Choroid plexus epithelial cell (primary cell): ENCODE data around the gene CALML3.
A peak's percentile ranks its signal among the peaks of the same experiment; 100 is the strongest.

Experiments used
- DNase-seq: peaks from one replicate; pipeline ENCODE4 v3.0.0-alpha.2; 2010; ENCODE audit warnings: low read depth
- H3K4me3 ChIP-seq: 2 replicates; pipeline ENCODE4 v1.5.1; 2011; ENCODE audit warnings: low read depth, mild to moderate bottlenecking, control low read depth, low read length, moderate library complexity
- TF ChIP-seq, protein P1 (sequence below): conservative IDR thresholded peaks from 2 replicates; pipeline ENCODE4 v1.5.1; 2011; ENCODE audit warnings: low read depth, mild to moderate bottlenecking, control low read depth, inconsistent platforms, low read length, moderate library complexity

CALML3 gene

DNA sequence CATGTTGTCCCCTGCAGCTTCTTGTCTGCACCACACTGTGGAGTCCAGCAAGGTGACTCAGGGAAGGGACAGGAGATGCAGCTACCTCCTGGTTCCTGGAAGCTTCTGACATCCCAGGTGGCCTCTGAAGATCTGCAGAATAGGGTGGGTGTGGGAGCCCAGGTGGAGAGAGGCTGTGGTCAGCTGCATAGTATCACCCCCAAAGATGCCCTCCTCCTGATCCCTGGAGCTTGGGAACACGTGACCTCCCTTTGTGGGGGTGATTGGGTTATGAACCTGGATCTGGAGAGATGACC lies 25.4 kb downstream of the CALML3 start:
- DNase-seq = no peak
- TF ChIP-seq, protein P1, sequence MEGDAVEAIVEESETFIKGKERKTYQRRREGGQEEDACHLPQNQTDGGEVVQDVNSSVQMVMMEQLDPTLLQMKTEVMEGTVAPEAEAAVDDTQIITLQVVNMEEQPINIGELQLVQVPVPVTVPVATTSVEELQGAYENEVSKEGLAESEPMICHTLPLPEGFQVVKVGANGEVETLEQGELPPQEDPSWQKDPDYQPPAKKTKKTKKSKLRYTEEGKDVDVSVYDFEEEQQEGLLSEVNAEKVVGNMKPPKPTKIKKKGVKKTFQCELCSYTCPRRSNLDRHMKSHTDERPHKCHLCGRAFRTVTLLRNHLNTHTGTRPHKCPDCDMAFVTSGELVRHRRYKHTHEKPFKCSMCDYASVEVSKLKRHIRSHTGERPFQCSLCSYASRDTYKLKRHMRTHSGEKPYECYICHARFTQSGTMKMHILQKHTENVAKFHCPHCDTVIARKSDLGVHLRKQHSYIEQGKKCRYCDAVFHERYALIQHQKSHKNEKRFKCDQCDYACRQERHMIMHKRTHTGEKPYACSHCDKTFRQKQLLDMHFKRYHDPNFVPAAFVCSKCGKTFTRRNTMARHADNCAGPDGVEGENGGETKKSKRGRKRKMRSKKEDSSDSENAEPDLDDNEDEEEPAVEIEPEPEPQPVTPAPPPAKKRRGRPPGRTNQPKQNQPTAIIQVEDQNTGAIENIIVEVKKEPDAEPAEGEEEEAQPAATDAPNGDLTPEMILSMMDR = no peak
- no peak overlapping the region for H3K4me3 ChIP-seq

DNA sequence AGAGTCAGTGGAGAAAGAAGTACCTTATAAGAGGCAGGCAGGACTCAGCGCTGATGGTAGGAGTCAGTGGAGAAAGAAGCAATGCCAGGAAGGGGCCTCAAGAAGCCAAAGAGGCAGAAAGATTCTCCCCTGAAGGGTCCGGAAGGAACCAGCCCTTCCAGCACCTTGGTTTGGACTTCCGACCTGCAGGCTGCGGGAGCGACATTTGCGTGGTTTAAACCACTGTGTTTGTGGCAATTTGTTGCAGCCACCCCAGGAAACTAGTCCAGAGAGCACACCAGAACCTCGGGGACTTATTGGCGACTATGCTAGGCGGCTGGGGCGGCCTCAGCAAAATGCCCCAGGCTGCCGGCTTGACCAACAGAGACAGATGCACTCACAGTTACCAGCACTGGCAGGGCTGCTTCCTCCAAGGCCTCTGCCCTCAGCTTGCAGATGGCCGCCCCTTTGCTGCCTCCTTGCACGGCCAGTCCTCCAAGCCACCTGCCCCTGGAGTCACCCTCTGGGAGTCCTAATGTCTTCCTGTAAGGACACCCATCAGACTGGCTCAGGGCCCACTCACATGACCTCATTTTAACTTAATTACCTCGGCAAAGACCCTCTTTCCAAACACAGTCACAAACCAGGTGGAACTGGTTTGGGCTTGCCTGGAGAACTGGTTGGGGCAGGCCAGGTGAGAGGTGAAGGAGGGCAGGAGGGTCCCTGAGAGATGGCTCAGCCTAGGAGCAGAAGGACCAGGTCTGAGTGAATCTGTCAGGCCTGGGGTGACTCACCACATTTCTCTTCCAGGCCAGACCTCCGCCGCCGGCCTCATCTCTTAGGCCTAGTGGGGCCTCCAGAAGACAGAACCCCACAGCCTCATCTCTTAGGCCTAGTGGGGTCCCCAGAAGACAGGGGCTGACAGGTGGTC lies 26.1 kb downstream of the CALML3 start:
- DNase-seq = peak; percentile 54
- TF ChIP-seq, protein P1 = no peak
- no peak overlapping the region for H3K4me3 ChIP-seq

DNA sequence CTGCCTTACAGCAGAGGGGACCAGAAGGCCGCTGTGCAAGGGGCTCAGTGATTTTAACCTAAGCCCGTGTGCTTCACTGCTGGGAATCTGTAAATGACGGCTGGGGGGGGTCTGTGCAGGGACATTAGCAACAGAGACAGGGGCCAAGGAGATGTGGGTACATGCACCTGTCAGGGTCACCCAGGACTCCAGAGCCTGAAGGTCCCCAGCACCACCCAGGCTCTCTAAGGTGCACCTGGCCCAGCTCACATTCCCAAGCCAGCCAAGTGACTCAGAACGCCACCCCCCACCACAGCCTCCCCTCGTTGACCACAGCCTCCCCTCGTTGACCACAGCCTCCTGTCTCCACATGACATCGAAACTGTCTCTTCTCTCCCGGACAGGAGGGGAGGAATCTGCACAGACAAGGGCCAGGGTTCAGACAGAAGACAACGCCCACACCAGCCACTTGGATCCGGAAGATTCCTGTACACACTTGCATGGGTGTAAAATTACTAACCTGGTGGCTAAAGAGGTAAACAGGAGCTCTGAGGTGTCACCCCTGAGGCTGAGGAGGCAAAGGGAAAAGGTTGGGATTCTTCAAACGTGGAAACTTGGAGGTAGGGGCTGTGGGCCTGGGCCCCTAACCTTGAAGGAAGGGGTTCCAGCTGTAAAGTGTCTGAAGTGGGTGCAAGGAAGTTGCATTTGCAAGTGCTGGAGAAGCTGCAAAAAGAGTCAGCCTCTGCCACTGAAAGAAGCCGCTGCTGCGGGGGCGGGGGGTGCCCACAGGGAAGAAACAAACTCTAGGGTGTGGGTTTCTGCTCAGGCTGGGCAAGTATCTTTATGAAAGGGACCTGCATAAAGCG lies 27.0 kb downstream of the CALML3 start:
- H3K4me3 ChIP-seq = no peak overlapping the region
- peak; percentile 71 for DNase-seq
- TF ChIP-seq, protein P1 = no peak

- no peak overlapping the region for H3K4me3 ChIP-seq
- TF ChIP-seq, protein P1 = no peak
- DNase-seq = no peak
Measured at GRCh38 chr10:5552376-5553321, 27.9 kb downstream of the CALML3 start.

DNA sequence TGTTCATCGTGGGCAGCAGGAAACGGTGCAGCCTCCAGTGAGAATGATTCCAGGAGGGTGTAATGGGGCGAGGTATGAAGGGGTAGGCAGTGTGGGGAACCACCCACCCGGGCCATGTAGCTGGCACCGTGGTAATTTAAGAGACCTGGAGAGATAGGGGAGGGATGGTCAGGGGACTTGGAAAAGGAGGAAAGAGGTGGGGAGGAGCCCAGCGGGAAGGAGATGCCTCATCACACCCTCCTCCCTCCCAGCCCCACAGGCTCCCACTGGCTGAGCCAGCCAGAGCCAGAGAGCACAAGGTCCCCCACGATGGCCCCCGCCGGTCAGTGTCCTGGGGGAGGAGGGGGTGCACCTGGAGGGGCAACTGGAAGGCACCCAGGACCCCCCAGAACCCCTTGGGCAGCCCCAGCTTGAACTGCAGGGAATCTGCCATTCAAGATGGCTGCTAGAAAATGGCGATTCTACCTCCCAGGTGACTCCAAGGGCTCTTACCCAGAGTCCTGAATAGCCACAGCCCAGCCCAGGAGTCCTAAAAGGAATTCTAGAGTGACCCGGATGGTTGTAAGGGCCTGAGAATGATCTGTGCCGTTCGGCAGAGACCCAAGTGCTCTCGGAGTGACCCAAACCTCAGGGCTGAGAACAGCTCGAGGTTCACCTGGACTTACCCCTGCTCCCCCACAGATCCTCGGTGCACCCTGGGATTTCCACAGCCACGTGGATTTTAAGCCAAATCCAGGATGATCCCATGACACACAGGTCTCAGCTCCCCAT lies 28.8 kb downstream of the CALML3 start:
- no peak overlapping the region for H3K4me3 ChIP-seq
- TF ChIP-seq, protein P1 = no peak
- DNase-seq = no peak

DNA sequence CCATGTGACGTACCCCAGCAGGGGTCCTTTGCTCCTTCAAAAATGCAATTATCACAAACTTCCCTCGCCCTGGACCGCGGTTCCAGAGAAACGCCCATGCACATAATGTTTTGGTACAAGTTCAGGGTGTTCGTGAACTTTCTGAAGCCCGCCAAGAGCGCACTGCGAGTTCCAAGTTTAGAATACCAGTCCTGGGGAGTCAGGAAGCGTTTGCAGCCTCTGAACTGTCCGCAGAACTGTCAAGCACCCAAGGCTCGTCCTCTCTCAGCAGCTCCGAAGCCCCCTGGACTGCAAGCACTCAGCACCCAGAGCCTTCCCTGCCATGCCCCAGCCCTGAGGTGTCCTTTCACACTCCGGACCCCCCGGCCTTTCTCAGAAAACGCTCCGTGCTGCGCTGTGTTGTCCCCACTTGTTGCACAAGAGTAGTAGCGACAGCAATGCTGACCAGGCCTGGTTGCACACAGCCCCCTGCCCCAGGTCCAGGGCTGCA lies 30.3 kb downstream of the CALML3 start:
- TF ChIP-seq, protein P1 = no peak
- DNase-seq = no peak
- H3K4me3 ChIP-seq = no peak overlapping the region
